ENCODE results near the gene ST8SIA2.

ST8SIA2 gene

DNA sequence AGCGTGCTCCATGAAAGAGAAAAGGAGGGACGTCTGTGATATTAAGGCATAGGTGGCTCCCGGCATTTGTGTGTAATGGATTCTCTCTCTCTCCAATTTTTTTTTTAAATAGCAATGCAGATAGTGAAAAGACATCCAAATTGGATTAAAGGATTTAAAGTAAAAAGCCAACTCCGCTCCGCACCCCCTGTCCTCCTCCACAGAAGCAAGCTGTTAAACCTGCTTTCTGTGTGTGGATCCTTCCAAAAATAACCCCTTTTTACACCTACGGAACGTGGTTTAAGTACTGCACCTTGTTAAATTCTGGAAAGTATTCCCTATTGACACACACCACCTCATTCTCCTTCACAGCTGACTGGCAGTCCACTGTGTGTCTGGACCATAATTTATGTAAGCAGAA lies 61.6 kb downstream of the ST8SIA2 start:
- H3K9me3 ChIP-seq (ENCODE audit: control insufficient read depth, low read length) = no peaks in the 10 kb centered on the region
- H3K27ac ChIP-seq (ENCODE audit: insufficient read depth, low read depth, low read length, poor library complexity, severe bottlenecking) = no peak overlapping the region
- WGBS, 2 experiments = 88 to 97% methylated on average over 7 of the region's 7 CpGs
- H3K27me3 ChIP-seq (ENCODE audit: control insufficient read depth, insufficient read depth, low read length, poor library complexity, severe bottlenecking) = no peaks in the 10 kb centered on the region
- H3K4me3 ChIP-seq (ENCODE audit: insufficient read depth, low read depth, low read length) = no peak overlapping the region
- H3K36me3 ChIP-seq (ENCODE audit: control insufficient read depth, insufficient read depth, low read length) = peaks cover 23% of the 10 kb centered on the region
- H3K4me1 ChIP-seq (ENCODE audit: control insufficient read depth, insufficient read depth, low read length) = no peaks in the 10 kb centered on the region

DNA sequence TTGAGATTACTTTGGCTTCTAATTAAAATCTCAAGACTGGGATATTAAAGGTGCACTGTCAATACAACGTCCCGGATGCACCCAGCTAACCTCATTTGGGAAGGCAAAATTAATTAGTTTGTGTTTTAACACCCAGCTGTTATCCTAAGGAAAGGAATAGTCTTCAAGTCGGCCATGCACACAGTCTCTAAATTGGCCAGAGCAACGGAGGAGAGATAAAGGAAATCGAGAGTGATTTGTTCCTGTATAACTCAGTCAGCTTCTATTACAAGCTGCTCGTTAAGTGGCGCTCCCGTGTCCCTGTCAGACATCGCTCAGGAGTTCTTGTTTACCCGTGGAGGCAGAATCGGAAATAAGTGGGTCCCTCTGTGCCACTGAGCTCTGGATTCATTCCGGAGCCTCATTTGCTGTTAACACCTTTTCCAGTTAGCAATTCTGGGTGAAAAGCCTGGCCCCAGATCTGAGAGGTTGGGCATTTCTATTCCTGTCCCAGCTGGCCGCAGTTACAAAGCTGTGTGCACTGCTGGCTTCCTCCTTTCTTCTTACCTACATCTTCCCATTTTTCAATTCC lies 63.9 kb downstream of the ST8SIA2 start:
- H3K27me3 ChIP-seq (ENCODE audit: control insufficient read depth, insufficient read depth, low read length, poor library complexity, severe bottlenecking) = no peaks in the 10 kb centered on the region
- no peak overlapping the region for H3K4me3 ChIP-seq (ENCODE audit: insufficient read depth, low read depth, low read length)
- H3K36me3 ChIP-seq (ENCODE audit: control insufficient read depth, insufficient read depth, low read length) = peaks cover 6% of the 10 kb centered on the region
- no peaks in the 10 kb centered on the region for H3K9me3 ChIP-seq (ENCODE audit: control insufficient read depth, low read length)
- no peak overlapping the region for H3K27ac ChIP-seq (ENCODE audit: insufficient read depth, low read depth, low read length, poor library complexity, severe bottlenecking)
- 94 to 96% methylated on average over 13 of the region's 13 CpGs for WGBS, 2 experiments
- no peaks in the 10 kb centered on the region for H3K4me1 ChIP-seq (ENCODE audit: control insufficient read depth, insufficient read depth, low read length)

DNA sequence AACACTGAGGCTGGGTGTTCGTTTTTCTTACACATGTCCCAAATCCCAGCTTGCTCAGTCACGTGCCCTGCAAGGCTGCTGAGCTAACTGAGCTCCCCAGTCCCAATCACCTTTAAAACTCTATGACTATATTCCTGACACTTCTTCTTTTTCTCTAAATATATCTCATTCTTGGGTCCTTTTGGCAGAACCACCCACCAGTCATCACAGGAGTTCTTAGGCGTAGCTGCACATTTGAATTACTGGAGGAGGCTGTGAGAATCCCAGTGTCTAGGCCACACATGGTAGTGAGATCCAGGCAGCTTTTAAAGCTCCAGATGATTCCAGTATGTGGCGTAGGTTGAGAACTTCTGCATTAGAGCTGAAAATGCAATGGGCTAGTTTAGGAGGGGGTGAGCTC lies 66.3 kb downstream of the ST8SIA2 start:
- no peak overlapping the region for H3K27ac ChIP-seq (ENCODE audit: insufficient read depth, low read depth, low read length, poor library complexity, severe bottlenecking)
- WGBS, 2 experiments = 92 to 93% methylated on average over 4 of the region's 4 CpGs
- peaks cover 22% of the 10 kb centered on the region for H3K36me3 ChIP-seq (ENCODE audit: control insufficient read depth, insufficient read depth, low read length)
- no peaks in the 10 kb centered on the region for H3K27me3 ChIP-seq (ENCODE audit: control insufficient read depth, insufficient read depth, low read length, poor library complexity, severe bottlenecking)
- no peaks in the 10 kb centered on the region for H3K4me1 ChIP-seq (ENCODE audit: control insufficient read depth, insufficient read depth, low read length)
- no peaks in the 10 kb centered on the region for H3K9me3 ChIP-seq (ENCODE audit: control insufficient read depth, low read length)
- no peak overlapping the region for H3K4me3 ChIP-seq (ENCODE audit: insufficient read depth, low read depth, low read length)

DNA sequence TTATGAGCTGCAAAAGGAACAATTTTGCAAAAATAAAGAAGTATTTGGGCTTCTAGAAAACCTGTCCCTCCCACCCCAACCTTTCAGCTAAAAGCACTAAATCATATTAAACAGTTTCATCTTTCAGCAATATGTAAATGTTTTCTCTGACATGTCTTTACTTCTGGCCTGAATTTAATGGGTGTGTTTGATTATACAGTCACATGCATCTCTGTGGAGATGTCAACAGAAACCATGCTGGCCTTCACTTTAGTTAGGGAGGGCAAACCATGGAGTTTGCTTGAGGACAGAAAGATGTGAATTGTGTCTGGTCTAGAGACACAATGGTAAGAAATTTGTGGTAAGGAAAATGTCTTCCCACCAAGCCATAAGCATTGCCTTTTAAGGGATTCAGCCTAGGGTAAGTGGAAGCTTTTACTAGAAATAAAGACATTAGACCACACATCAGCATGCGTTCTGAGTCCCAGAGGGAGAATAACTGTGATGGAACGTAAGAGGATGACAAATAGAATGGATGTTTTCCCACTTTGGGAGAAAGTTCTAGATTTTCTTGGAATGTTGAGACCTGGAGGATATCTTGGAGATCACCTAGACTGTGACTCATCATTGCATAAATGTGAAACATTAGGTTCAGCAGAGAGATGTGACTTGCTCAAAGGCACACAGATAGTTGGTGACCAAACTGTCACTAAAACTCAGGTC lies 68.9 kb downstream of the ST8SIA2 start:
- Histone ChIP-seq H3K4me1 (ENCODE audit: control insufficient read depth, insufficient read depth, low read length) (no peaks in the 10 kb centered on the region), H3K27ac (ENCODE audit: insufficient read depth, low read depth, low read length, poor library complexity, severe bottlenecking) (no peak overlapping the region), H3K36me3 (ENCODE audit: control insufficient read depth, insufficient read depth, low read length) (peaks cover 35% of the 10 kb centered on the region), H3K9me3 (ENCODE audit: control insufficient read depth, low read length) (no peaks in the 10 kb centered on the region), H3K4me3 (ENCODE audit: insufficient read depth, low read depth, low read length) (no peak overlapping the region), H3K27me3 (ENCODE audit: control insufficient read depth, insufficient read depth, low read length, poor library complexity, severe bottlenecking) (no peaks in the 10 kb centered on the region)
- WGBS, 2 experiments = 96 to 99% methylated on average over 2 of the region's 2 CpGs

DNA sequence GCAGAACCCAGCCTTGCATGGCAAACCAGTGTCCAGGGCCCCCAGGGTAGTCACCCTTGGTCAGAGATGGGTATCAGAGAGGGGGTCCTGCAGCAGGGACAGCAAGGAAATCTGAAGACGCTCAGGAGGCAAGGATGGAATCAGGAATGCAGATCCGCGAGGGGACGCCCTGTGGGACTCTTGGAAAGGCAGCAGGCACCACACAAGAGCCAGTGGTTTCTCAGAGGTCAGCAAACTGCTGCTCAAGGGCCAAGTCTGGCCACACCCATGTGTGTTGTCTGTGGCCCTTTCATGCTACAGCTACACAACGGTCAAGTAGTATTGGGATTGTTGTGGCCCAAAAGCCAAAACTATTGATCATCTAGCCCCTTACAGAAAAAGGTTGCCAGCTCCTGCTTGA lies 69.7 kb downstream of the ST8SIA2 start:
- WGBS, 2 experiments = 81 to 86% methylated on average over 5 of the region's 5 CpGs
- Histone ChIP-seq H3K27ac (ENCODE audit: insufficient read depth, low read depth, low read length, poor library complexity, severe bottlenecking) (no peak overlapping the region), H3K27me3 (ENCODE audit: control insufficient read depth, insufficient read depth, low read length, poor library complexity, severe bottlenecking) (no peaks in the 10 kb centered on the region), H3K4me1 (ENCODE audit: control insufficient read depth, insufficient read depth, low read length) (no peaks in the 10 kb centered on the region), H3K9me3 (ENCODE audit: control insufficient read depth, low read length) (no peaks in the 10 kb centered on the region), H3K36me3 (ENCODE audit: control insufficient read depth, insufficient read depth, low read length) (peaks cover 35% of the 10 kb centered on the region), H3K4me3 (ENCODE audit: insufficient read depth, low read depth, low read length) (no peak overlapping the region)

DNA sequence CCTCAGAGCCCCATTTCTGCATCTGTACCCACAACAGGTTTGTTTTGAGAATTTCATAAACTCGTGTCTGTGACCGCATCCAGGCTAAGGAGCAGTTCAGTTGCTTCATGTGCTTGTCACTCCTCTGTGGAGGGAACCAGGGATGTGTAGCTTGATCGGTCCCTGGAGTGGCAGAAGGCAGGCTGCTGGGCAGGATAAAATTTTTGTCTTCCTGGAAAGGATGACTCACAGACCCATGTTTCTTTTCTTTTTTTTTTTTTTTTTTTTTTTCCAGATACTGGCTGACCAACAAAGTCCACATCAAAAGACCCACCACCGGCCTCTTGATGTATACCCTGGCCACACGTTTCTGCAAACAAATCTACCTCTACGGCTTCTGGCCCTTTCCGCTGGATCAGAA lies 70.1 kb downstream of the ST8SIA2 start:
- WGBS, 2 experiments = 95 to 97% methylated on average over 7 of the region's 7 CpGs
- H3K36me3 ChIP-seq (ENCODE audit: control insufficient read depth, insufficient read depth, low read length) = peaks cover 35% of the 10 kb centered on the region

DNA sequence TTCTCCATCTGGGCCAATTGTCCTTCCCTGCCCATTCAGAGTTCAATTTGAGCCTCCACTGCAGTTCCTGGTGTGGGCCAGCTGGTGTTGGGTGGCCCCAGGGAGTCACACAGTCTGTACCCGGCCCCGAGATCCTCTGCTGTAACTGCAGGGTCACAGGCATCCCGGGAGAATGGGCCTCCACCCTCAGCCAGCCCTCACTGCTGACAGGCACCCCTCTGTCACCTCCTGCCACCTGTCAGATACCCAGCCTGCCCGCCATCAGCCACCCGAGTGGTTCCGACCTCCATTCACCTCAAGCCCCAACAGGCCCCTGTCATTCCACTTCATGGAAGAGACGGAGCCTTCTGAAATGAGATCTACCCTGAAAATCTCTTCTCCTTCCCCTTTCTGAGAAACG lies 73.2 kb downstream of the ST8SIA2 start:
- 91 to 93% methylated on average over 8 of the region's 8 CpGs for WGBS, 2 experiments
- Histone ChIP-seq H3K27me3 (ENCODE audit: control insufficient read depth, insufficient read depth, low read length, poor library complexity, severe bottlenecking) (no peaks in the 10 kb centered on the region), H3K4me1 (ENCODE audit: control insufficient read depth, insufficient read depth, low read length) (no peaks in the 10 kb centered on the region), H3K27ac (ENCODE audit: insufficient read depth, low read depth, low read length, poor library complexity, severe bottlenecking) (no peak overlapping the region), H3K9me3 (ENCODE audit: control insufficient read depth, low read length) (no peaks in the 10 kb centered on the region), H3K4me3 (ENCODE audit: insufficient read depth, low read depth, low read length) (no peak overlapping the region), H3K36me3 (ENCODE audit: control insufficient read depth, insufficient read depth, low read length) (peaks cover 31% of the 10 kb centered on the region)

More for the DNA sequence above, 70.1 kb downstream of the ST8SIA2 start:
- no peaks in the 10 kb centered on the region for H3K4me1 ChIP-seq (ENCODE audit: control insufficient read depth, insufficient read depth, low read length)
- no peaks in the 10 kb centered on the region for H3K9me3 ChIP-seq (ENCODE audit: control insufficient read depth, low read length)
- no peaks in the 10 kb centered on the region for H3K27me3 ChIP-seq (ENCODE audit: control insufficient read depth, insufficient read depth, low read length, poor library complexity, severe bottlenecking)
- no peak overlapping the region for H3K27ac ChIP-seq (ENCODE audit: insufficient read depth, low read depth, low read length, poor library complexity, severe bottlenecking)
- no peak overlapping the region for H3K4me3 ChIP-seq (ENCODE audit: insufficient read depth, low read depth, low read length)

DNA sequence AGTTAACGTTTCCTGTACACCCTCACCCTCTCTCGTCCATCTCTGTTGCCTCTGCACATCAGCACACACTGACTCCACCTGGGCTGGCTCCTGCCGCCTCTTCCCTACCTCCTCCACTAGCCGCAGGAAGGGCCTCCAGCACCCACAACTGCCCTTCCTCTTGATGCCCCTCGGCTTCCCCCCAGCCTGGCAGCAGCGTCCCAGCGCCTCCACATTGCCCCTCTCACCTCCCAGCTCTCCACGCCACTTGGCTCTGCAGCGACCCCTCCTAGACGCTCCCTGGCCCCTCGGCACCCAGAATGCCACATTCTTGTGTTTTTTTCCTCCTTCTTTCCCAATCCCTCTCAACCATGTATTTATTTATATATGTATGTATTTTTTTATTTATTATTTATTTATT lies 73.6 kb downstream of the ST8SIA2 start:
- no peaks in the 10 kb centered on the region for H3K9me3 ChIP-seq (ENCODE audit: control insufficient read depth, low read length)
- H3K4me1 ChIP-seq (ENCODE audit: control insufficient read depth, insufficient read depth, low read length) = no peaks in the 10 kb centered on the region
- no peaks in the 10 kb centered on the region for H3K27me3 ChIP-seq (ENCODE audit: control insufficient read depth, insufficient read depth, low read length, poor library complexity, severe bottlenecking)
- no peak overlapping the region for H3K4me3 ChIP-seq (ENCODE audit: insufficient read depth, low read depth, low read length)
- H3K36me3 ChIP-seq (ENCODE audit: control insufficient read depth, insufficient read depth, low read length) = peaks cover 31% of the 10 kb centered on the region
- no peak overlapping the region for H3K27ac ChIP-seq (ENCODE audit: insufficient read depth, low read depth, low read length, poor library complexity, severe bottlenecking)
- 93% methylated on average over 11 of the region's 11 CpGs for WGBS, 2 experiments

DNA sequence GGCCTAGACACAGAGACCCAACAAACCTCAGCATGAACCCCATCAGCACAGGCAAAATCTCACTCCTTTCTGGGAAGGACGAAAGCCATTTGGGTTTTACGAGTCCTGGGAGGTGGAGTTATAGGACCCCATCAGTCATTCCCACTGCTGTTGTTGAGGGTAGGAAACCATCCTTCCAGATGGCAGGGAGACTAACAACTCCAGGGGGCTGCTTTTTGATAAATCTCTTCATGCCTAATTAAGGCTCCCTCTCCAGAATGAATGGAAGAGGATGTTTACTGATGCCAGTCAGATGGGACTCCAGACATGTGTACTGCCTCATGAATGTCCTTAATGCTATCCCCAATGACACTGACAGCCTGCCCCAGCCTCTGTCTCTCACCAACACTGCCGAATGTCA lies 75.3 kb downstream of the ST8SIA2 start:
- 84 to 87% methylated on average over 3 of the region's 3 CpGs for WGBS, 2 experiments
- no peaks in the 10 kb centered on the region for H3K9me3 ChIP-seq (ENCODE audit: control insufficient read depth, low read length)
- H3K27ac ChIP-seq (ENCODE audit: insufficient read depth, low read depth, low read length, poor library complexity, severe bottlenecking) = no peak overlapping the region
- H3K4me1 ChIP-seq (ENCODE audit: control insufficient read depth, insufficient read depth, low read length) = no peaks in the 10 kb centered on the region
- H3K27me3 ChIP-seq (ENCODE audit: control insufficient read depth, insufficient read depth, low read length, poor library complexity, severe bottlenecking) = no peaks in the 10 kb centered on the region
- peaks cover 23% of the 10 kb centered on the region for H3K36me3 ChIP-seq (ENCODE audit: control insufficient read depth, insufficient read depth, low read length)
- H3K4me3 ChIP-seq (ENCODE audit: insufficient read depth, low read depth, low read length) = no peak overlapping the region

DNA sequence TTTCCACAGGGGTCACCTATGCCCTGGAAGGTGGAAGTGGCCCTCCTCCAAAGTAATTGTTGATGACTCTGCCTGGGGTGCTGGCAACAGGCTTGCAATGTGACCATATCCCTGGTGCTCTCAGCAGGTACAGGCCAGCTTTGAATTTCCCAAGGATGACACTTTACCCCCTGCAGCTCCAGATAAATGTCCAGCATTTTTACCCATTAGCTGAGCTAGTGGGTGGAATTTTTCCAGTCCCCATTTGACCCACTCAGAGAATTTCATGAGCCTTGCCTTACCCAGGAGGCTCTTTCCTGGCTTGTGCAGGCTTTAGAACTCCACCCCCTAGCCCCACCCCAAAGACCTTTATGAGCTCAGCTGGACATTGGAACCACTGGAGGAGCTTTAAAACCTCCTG lies 77.6 kb downstream of the ST8SIA2 start:
- no peak overlapping the region for H3K4me3 ChIP-seq (ENCODE audit: insufficient read depth, low read depth, low read length)

More for the DNA sequence above, 77.6 kb downstream of the ST8SIA2 start:
- peaks cover 4% of the 10 kb centered on the region for H3K36me3 ChIP-seq (ENCODE audit: control insufficient read depth, insufficient read depth, low read length)
- H3K27ac ChIP-seq (ENCODE audit: insufficient read depth, low read depth, low read length, poor library complexity, severe bottlenecking) = no peak overlapping the region
- no peaks in the 10 kb centered on the region for H3K4me1 ChIP-seq (ENCODE audit: control insufficient read depth, insufficient read depth, low read length)
- no peaks in the 10 kb centered on the region for H3K27me3 ChIP-seq (ENCODE audit: control insufficient read depth, insufficient read depth, low read length, poor library complexity, severe bottlenecking)
- H3K9me3 ChIP-seq (ENCODE audit: control insufficient read depth, low read length) = no peaks in the 10 kb centered on the region

Measured in ectodermal cell (in vitro differentiated cells).